GM19468 (cell line): ENCODE results near the gene AFF1.
"Not testable (repeated sequence)": the region's sequence is repeated elsewhere in the genome, so short reads cannot be mapped to it uniquely, and the experiment has no call there.

Source experiments
- ATAC-seq: cut with Tn5 transposase; IDR thresholded peaks from one replicate; pipeline ENCODE4 v1.9.1; 2021; ENCODE audit warnings: mild to moderate bottlenecking, moderate library complexity, moderate number of reproducible peaks; ENCODE audit not compliant: unreplicated experiment; ENCODE audit errors: extremely low read depth

AFF1 gene

GRCh38 chr4:87006676-87007527 lies 72.1 kb downstream of the AFF1 start:
- peak; percentile 56 for ATAC-seq

GRCh38 chr4:87007528-87008446 lies 73.0 kb downstream of the AFF1 start:
- no peak for ATAC-seq

- ATAC-seq, result no peak
Observed at GRCh38 chr4:87009095-87009648, 74.4 kb downstream of the AFF1 start.

GRCh38 chr4:87010192-87010591 lies 75.4 kb downstream of the AFF1 start:
- ATAC-seq, result no peak

- ATAC-seq, result no peak
Observed at GRCh38 chr4:87011340-87012034, 76.7 kb downstream of the AFF1 start.

- ATAC-seq, result peak; percentile 53
Observed at GRCh38 chr4:87012265-87012953, 77.6 kb downstream of the AFF1 start.

- ATAC-seq, result not testable (repeated sequence)
Observed at GRCh38 chr4:87012954-87013308, 78.1 kb downstream of the AFF1 start.

GRCh38 chr4:87014284-87014782 lies 79.5 kb downstream of the AFF1 start:
- ATAC-seq, result no peak

GRCh38 chr4:87015416-87015815 lies 80.6 kb downstream of the AFF1 start:
- ATAC-seq, result no peak

GRCh38 chr4:87017580-87018342 lies 83.0 kb downstream of the AFF1 start:
- no peak for ATAC-seq

- ATAC-seq, result no peak
Observed at GRCh38 chr4:87018753-87019152, 83.9 kb downstream of the AFF1 start.

- no peak for ATAC-seq
Observed at GRCh38 chr4:87019246-87019791, 84.5 kb downstream of the AFF1 start.

- ATAC-seq, result no peak
Observed at GRCh38 chr4:87019898-87020297, 85.1 kb downstream of the AFF1 start.

GRCh38 chr4:87024201-87024600 lies 89.4 kb downstream of the AFF1 start:
- no peak for ATAC-seq

GRCh38 chr4:87025023-87025613 lies 90.3 kb downstream of the AFF1 start:
- no peak for ATAC-seq

GRCh38 chr4:87025614-87026041 lies 90.8 kb downstream of the AFF1 start:
- ATAC-seq, result peak; percentile 71

- peak; percentile 82 for ATAC-seq
Observed at GRCh38 chr4:87026800-87027495, 92.1 kb downstream of the AFF1 start.
